Measurements from ENCODE around the gene RAB5IF.

The RAB5IF gene

GRCh38 chr20:36572701-36573102 is 32.9 kb upstream of the RAB5IF start:
- peaks cover 7% of the 10 kb centered on the region for H3K79me1 ChIP-seq (ENCODE audit: low read depth, low read length)
- peak overlapping the region; percentile 74 for H3K27ac ChIP-seq (replicated peaks; ENCODE audit: low read length)
- peaks cover 16 to 22% of the 10 kb centered on the region in 2 donors for H3K4me1 ChIP-seq (ENCODE audit: control insufficient read depth in 2 of 2, insufficient read depth in 1 of 2, low read depth in 1 of 2, low read length in 2 of 2)
- H3K4me2 ChIP-seq (ENCODE audit: insufficient read depth, low read length, poor library complexity, severe bottlenecking): peak overlapping the region; percentile 89
- no peaks in the 10 kb centered on the region for H3K27me3 ChIP-seq (ENCODE audit: control insufficient read depth in 3 of 3, insufficient read depth in 3 of 3, low read depth in 1 of 3, low read length in 3 of 3)
- H2BK12ac ChIP-seq (ENCODE audit: low read length): peak overlapping the region; percentile 97
- peak overlapping the region; percentile 84 for H3K9ac ChIP-seq (ENCODE audit: low read depth, low read length, poor library complexity)
- peak overlapping the region; percentile 87 for H3K14ac ChIP-seq (ENCODE audit: low read length)
- peak overlapping the region; percentile 91 for H2AK5ac ChIP-seq (ENCODE audit: low read depth, low read length)
- H2BK120ac ChIP-seq (ENCODE audit: low read depth, low read length): no peak overlapping the region
- peak; percentile 39 for DNase-seq (ENCODE audit: low spot score)
- H3K9me3 ChIP-seq (replicated peaks in 1 of 2; ENCODE audit: control insufficient read depth in 2 of 2, insufficient read depth in 1 of 2, low read depth in 1 of 2, low read length in 2 of 2): no peaks in the 10 kb centered on the region
- peak overlapping the region; percentile 99 for H3K18ac ChIP-seq (ENCODE audit: low read length)
- H3K23ac ChIP-seq (ENCODE audit: low read depth, low read length, poor library complexity): peak overlapping the region; percentile 22
- peak overlapping the region; percentile 28 for H3K4ac ChIP-seq (ENCODE audit: low read length)
- H4K91ac ChIP-seq (ENCODE audit: low read depth, low read length, poor library complexity): peak overlapping the region; percentile 0
- H2AFZ ChIP-seq (ENCODE audit: low read length): peak overlapping the region; percentile 88
- WGBS, 2 donors (ENCODE audit: extremely low coverage in 2 of 2, insufficient read length in 2 of 2, insufficient replicate concordance in 1 of 2): no CpG with 5 or more reads among the region's 20 CpGs
- H3K4me3 ChIP-seq (ENCODE audit: low read length in 2 of 2): peak overlapping the region; percentile 75 to 92
- peak overlapping the region; percentile 99 for H2BK5ac ChIP-seq (ENCODE audit: low read length)
- H4K8ac ChIP-seq (ENCODE audit: low read depth, low read length): no peak overlapping the region
- peaks cover 0 to 13% of the 10 kb centered on the region in 2 donors for H3K36me3 ChIP-seq (replicated peaks in 1 of 2; ENCODE audit: control insufficient read depth in 2 of 2, insufficient read depth in 2 of 2, low read length in 2 of 2)
- peak overlapping the region; percentile 96 for H2BK15ac ChIP-seq (ENCODE audit: low read length)

GRCh38 chr20:36573103-36573797 is 32.3 kb upstream of the RAB5IF start, which contains the start of gene TGIF2:
Gene TGIF2 (plus strand): TSS chr20:36573597. CDS start chr20:36578775, 5,178 bp downstream.
- Histone ChIP-seq H3K23ac (ENCODE audit: low read depth, low read length, poor library complexity) (peak within 1 kb of the TSS; percentile 75), H2BK120ac (ENCODE audit: low read depth, low read length) (peak within 1 kb of the TSS; percentile 99), H2AFZ (ENCODE audit: low read length) (peak within 1 kb of the TSS; percentile 90), H3K9ac (ENCODE audit: low read depth, low read length, poor library complexity) (peak within 1 kb of the TSS; percentile 98), H3K14ac (ENCODE audit: low read length) (peak within 1 kb of the TSS; percentile 91), H3K9me3 (replicated peaks in 1 of 2; ENCODE audit: control insufficient read depth in 2 of 2, insufficient read depth in 1 of 2, low read depth in 1 of 2, low read length in 2 of 2) (no peaks in the 10 kb centered on the region), H2AK5ac (ENCODE audit: low read depth, low read length) (peak within 1 kb of the TSS; percentile 95), H3K4ac (ENCODE audit: low read length) (peak within 1 kb of the TSS; percentile 28), H3K4me3 (ENCODE audit: low read length in 2 of 2) (peak within 1 kb of the TSS; percentile 92 to 94), H3K79me1 (ENCODE audit: low read depth, low read length) (peaks cover 8% of the 10 kb centered on the region), H3K36me3 (replicated peaks in 1 of 2; ENCODE audit: control insufficient read depth in 2 of 2, insufficient read depth in 2 of 2, low read length in 2 of 2) (peaks cover 0 to 17% of the 10 kb centered on the region in 2 donors), H2BK12ac (ENCODE audit: low read length) (peak within 1 kb of the TSS; percentile 97), H2BK5ac (ENCODE audit: low read length) (peak within 1 kb of the TSS; percentile 99), H4K91ac (ENCODE audit: low read depth, low read length, poor library complexity) (peak within 1 kb of the TSS; percentile 0), H3K4me1 (ENCODE audit: control insufficient read depth in 2 of 2, insufficient read depth in 1 of 2, low read depth in 1 of 2, low read length in 2 of 2) (peaks cover 16 to 22% of the 10 kb centered on the region in 2 donors), H4K8ac (ENCODE audit: low read depth, low read length) (no peak within 1 kb of the TSS), H3K27me3 (ENCODE audit: control insufficient read depth in 3 of 3, insufficient read depth in 3 of 3, low read depth in 1 of 3, low read length in 3 of 3) (no peaks in the 10 kb centered on the region), H3K18ac (ENCODE audit: low read length) (peak within 1 kb of the TSS; percentile 99), H3K27ac (replicated peaks; ENCODE audit: low read length) (peak within 1 kb of the TSS; percentile 74), H2BK15ac (ENCODE audit: low read length) (peak within 1 kb of the TSS; percentile 96), H3K4me2 (ENCODE audit: insufficient read depth, low read length, poor library complexity, severe bottlenecking) (peak within 1 kb of the TSS; percentile 90)
- no CpG with 5 or more reads among the region's 80 CpGs for WGBS, 2 donors (ENCODE audit: extremely low coverage in 2 of 2, insufficient read length in 2 of 2, insufficient replicate concordance in 1 of 2)
- peak; percentile 91 for DNase-seq (ENCODE audit: low spot score)

GRCh38 chr20:36573798-36574365 is 31.7 kb upstream of the RAB5IF start:
- no peak overlapping the region for H2BK120ac ChIP-seq (ENCODE audit: low read depth, low read length)
- no peak overlapping the region for H2BK12ac ChIP-seq (ENCODE audit: low read length)
- peaks cover 5 to 23% of the 10 kb centered on the region in 2 donors for H3K36me3 ChIP-seq (replicated peaks in 1 of 2; ENCODE audit: control insufficient read depth in 2 of 2, insufficient read depth in 2 of 2, low read length in 2 of 2)
- peak overlapping the region; percentile 91 for H2BK5ac ChIP-seq (ENCODE audit: low read length)
- no peak overlapping the region for H3K4ac ChIP-seq (ENCODE audit: low read length)
- WGBS, 2 donors (ENCODE audit: extremely low coverage in 2 of 2, insufficient read length in 2 of 2, insufficient replicate concordance in 1 of 2): no CpG with 5 or more reads among the region's 53 CpGs
- peak overlapping the region; percentile 75 for H3K23ac ChIP-seq (ENCODE audit: low read depth, low read length, poor library complexity)
- H3K9ac ChIP-seq (ENCODE audit: low read depth, low read length, poor library complexity): peak overlapping the region; percentile 74
- H3K27ac ChIP-seq (replicated peaks; ENCODE audit: low read length): peak overlapping the region; percentile 51
- no peaks in the 10 kb centered on the region for H3K27me3 ChIP-seq (ENCODE audit: control insufficient read depth in 3 of 3, insufficient read depth in 3 of 3, low read depth in 1 of 3, low read length in 3 of 3)
- H3K18ac ChIP-seq (ENCODE audit: low read length): peak overlapping the region; percentile 98
- H2AK5ac ChIP-seq (ENCODE audit: low read depth, low read length): peak overlapping the region; percentile 94
- DNase-seq (ENCODE audit: low spot score): peak; percentile 41
- H2BK15ac ChIP-seq (ENCODE audit: low read length): peak overlapping the region; percentile 82
- peak overlapping the region; percentile 92 to 94 for H3K4me3 ChIP-seq (ENCODE audit: low read length in 2 of 2)
- peaks cover 16 to 22% of the 10 kb centered on the region in 2 donors for H3K4me1 ChIP-seq (ENCODE audit: control insufficient read depth in 2 of 2, insufficient read depth in 1 of 2, low read depth in 1 of 2, low read length in 2 of 2)
- H3K4me2 ChIP-seq (ENCODE audit: insufficient read depth, low read length, poor library complexity, severe bottlenecking): peak overlapping the region; percentile 52
- H3K9me3 ChIP-seq (replicated peaks in 1 of 2; ENCODE audit: control insufficient read depth in 2 of 2, insufficient read depth in 1 of 2, low read depth in 1 of 2, low read length in 2 of 2): no peaks in the 10 kb centered on the region
- no peak overlapping the region for H4K91ac ChIP-seq (ENCODE audit: low read depth, low read length, poor library complexity)
- no peak overlapping the region for H4K8ac ChIP-seq (ENCODE audit: low read depth, low read length)
- H3K14ac ChIP-seq (ENCODE audit: low read length): no peak overlapping the region
- peak overlapping the region; percentile 83 for H2AFZ ChIP-seq (ENCODE audit: low read length)
- H3K79me1 ChIP-seq (ENCODE audit: low read depth, low read length): peaks cover 12% of the 10 kb centered on the region
